ENCODE data around the gene SLC4A7. TPM values are rescaled to one million over a fixed set of nuclear protein-coding genes. Genes with fewer than 3 reads are reported as not detected.

Gene SLC4A7
- total RNA-seq, 1 donor from 2014 or later = 74.0 TPM

- no peak for TF ChIP-seq CTCF (conservative IDR thresholded peaks at IDR 0.05; ENCODE audit: low read depth, low read length)
- no peak overlapping the region for H3K4me3 ChIP-seq (ENCODE audit: low read depth, low read length)
- no peak for DNase-seq (ENCODE audit: low read depth)
Measured at GRCh38 chr3:27380433-27381357, 103.5 kb downstream of the SLC4A7 start.

- no peak for TF ChIP-seq CTCF (conservative IDR thresholded peaks at IDR 0.05; ENCODE audit: low read depth, low read length)
- no peak for DNase-seq (ENCODE audit: low read depth)
- no peak overlapping the region for H3K4me3 ChIP-seq (ENCODE audit: low read depth, low read length)
Measured at GRCh38 chr3:27378331-27378730, 105.9 kb downstream of the SLC4A7 start.

- DNase-seq (ENCODE audit: low read depth) = no peak
- H3K4me3 ChIP-seq (ENCODE audit: low read depth, low read length) = no peak overlapping the region
- TF ChIP-seq CTCF (conservative IDR thresholded peaks at IDR 0.05; ENCODE audit: low read depth, low read length) = no peak
Measured at GRCh38 chr3:27376109-27376772, 107.9 kb downstream of the SLC4A7 start.

GRCh38 chr3:27368831-27369607 is 115.2 kb downstream of the SLC4A7 start, which contains the start of gene NEK10:
Gene NEK10, minus strand, starts transcription at chr3:27369383. Its CDS starts 16,501 bp downstream, at chr3:27352882.
- TF ChIP-seq CTCF (conservative IDR thresholded peaks at IDR 0.05; ENCODE audit: low read depth, low read length) = no peak
- H3K4me3 ChIP-seq (ENCODE audit: low read depth, low read length) = peak within 1 kb of the TSS; percentile 66
- DNase-seq (ENCODE audit: low read depth) = peak; percentile 39

GRCh38 chr3:27366062-27366591 is 118.1 kb downstream of the SLC4A7 start:
- no peak for DNase-seq (ENCODE audit: low read depth)
- no peak for TF ChIP-seq CTCF (conservative IDR thresholded peaks at IDR 0.05; ENCODE audit: low read depth, low read length)
- H3K4me3 ChIP-seq (ENCODE audit: low read depth, low read length) = no peak overlapping the region
